GM18508 (cell line): ENCODE results near the gene ANKRD39.

ENCODE experiments used
- ATAC-seq: cut with Tn5 transposase; IDR thresholded peaks from one replicate; pipeline ENCODE4 v1.9.1; 2021; ENCODE audit warnings: moderate number of reproducible peaks; ENCODE audit not compliant: insufficient read depth, unreplicated experiment

ANKRD39 gene

DNA sequence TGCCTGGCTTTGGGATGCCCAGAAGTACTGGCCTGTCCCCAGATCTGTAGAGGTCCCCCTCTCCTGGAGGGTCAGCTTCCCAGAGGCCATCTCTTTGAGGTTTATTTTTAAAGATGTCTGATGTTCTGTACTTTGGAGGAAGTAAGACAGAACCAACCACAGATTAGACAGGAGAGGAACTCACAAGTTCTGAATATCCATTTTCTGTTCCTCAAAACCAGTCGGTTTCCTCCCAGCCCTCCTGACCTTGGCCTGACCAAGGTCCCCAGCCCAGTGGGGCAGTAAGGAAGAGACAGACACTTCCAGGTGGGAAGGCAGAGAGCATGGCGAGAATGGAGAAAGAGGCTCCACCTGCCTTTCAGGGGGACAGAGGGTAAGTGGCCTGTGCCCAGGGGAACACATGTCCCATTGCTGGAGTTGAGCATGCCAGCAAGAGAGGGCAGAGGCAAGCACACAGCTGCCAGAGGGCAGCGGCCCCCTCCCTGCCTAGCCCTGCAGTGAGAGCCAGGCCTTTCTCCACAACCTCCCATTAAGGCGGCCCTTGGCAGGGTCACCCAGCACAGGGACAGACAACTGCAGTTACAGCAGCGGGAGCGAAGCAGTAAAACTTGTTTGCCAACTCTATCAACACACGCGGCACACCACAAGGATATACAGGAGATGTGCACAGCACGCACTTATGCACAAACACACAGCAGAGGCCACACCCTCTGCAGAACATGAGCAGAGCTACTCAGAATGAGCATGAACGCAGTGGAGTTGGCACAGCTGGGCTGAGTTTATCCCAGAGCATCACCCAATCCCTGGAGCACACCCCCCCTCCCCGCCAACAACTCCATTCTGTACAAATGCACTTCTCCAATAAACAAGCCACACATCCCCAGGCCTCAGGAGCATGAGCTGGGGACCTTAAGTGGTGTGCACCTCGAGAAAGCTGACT lies 30.5 kb upstream of the ANKRD39 start:
- ATAC-seq = no peak

DNA sequence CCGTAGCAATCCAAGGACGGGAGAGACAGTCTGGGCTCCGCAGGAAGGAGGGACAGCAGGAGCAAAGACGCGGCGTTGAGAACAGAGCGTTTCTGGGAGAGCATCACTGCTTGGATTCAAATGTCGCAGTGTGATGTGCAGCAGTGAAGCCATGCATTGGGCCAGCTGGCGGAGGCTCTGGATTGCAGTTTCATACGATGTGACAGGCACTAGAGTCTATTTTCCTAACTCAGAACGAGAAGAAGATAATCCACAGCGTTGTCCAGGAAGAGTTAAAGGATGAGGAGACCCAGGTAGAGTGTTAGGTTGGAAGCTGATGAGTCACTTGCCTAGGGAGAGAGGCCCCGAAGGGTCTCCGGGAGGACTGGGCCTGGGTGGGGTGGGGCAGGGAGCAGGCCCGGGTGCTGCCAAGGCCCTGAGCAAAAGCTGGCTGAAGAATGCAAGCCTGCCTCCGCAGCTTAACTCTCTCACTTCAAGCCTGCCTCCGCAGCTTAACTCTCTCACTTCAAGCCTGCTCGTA lies 29.7 kb upstream of the ANKRD39 start:
- no peak for ATAC-seq

DNA sequence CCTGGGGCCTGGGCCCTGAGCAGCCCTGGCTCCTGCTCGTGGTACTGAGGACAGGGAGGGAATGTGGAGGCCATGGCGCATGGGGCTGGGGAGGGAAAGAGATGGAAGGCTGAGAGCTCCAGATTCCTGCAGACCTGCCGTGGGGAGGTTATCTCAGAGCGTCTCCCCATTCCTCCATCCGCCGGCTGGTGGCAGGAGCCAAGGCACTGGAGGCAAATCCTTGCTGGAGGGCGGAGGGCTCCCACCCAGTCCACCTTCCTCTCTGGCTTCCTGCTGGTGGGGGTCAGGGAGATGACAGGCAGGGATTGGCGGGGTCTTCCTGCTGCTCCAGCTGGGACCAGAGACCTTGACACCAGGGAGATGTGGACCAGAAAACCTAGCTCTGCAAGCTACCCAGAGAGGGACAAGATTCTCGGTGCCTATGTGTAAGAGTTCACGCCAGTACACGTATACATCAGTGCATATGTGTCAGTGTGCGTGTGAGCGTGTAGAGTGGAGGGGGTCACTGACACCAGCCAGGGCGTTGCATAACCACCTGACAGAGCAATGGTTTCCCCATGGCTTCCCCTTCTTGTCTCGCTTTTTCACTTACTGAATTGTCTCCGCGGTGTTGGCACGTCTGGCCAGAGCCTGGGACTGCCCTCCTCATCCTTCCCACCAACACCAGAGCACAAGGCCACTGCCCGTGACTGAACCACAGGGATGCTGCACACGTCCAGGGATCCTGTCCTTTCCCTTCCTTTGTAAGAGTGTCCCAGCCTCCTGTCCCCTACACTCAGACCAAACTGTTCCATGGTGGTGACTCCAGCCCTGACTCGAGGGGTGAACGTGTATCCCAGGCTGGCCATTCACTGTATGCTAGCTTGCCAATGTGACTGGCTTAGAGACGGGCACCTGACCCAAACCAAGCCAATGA lies 27.9 kb upstream of the ANKRD39 start:
- no peak for ATAC-seq

DNA sequence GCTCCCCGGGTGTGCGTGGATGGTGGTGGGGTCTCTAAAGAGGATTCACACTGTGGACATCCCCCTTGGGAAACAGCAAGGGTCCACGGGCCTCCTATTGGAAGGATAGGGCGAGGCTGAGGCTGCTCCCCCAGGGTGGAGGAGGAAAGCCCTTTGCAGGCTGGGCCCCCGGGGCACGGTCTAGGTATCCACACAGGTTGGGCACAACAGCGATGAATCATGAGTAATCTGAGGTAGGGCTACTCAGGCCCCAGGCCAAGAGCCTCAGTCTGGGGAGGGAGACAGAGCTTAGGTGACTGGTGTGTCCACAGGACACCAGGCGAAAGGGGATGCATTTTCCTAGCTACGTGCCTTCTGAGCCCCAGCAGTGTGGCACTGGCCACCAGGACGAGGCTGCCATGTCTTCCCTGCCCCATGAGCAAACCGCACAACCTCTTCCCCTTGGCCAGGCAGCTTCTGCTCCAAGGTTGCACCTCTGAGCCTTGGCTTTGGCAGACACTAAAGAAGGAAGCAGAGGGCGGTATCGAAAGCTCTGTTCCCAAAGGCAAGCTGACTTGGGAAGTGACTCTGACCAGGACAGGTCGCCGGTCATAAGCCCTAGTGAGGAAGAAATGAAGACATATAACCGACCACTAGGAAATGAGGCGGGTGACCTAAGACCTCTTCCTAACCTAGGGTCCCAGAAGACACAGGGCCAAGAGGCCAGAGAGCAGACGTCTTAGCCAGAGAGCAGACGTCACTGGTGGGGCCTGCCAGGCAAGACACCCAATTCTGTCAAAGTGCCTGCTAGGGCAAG lies 26.7 kb upstream of the ANKRD39 start:
- ATAC-seq = no peak

DNA sequence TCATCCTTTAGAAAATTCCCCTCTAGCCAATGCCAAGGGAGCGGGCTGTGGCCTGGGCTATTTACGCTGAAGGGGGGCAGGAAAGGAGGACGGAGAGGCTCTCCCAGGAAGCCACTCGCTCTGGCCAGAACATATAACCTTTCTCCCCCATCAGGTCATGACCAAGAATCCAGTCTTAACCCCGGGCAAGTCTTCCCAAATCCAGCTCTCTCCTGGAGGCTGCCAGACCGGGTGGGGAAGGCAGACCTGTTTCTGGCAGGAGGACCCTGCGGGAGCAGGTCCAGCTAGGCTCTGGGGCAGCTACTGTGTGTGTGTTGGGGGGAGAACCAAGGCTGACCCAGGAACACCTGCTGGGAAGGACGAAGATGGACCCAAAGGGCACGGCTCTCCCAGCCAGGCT lies 25.5 kb upstream of the ANKRD39 start:
- no peak for ATAC-seq

DNA sequence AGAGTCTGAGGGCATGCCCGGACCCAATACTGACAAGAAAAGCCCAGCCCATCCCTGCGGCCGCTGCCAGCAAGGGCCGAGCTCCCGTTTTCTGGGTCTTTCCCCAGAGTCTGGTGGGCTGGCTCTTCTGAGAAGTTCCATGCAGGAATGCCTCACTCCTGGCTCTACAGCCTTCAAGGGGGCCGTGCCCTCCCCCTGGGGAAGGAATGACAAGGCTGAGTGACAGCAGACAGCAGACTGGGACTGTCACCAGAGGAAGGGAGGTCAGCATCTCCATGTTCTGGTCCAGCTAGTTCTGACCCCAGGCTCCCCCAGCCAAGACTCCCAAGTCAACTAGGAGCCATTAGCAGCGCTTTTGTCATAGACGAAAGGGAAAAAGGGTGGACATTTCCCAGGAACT lies 25.1 kb upstream of the ANKRD39 start:
- no peak for ATAC-seq

DNA sequence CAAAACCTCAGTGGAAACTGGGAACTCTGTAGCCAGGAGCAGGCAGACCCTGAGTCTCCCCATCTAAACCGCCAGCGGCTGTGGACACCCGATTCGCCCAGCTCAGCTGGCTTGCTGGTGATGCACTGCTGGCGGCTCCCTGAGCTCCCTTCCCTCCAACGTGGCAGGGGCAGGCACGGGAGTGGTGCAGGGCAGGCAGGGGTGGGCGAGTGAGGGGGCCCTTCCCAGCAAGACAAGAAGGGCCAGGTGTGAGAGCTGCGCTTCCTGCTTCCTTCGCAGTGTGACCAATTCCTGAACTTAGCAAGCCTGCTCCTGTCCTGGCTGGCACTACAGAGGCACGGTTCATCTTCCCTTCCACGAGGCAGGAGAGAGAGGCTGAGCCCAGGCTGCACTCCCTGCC lies 24.4 kb upstream of the ANKRD39 start:
- no peak for ATAC-seq

DNA sequence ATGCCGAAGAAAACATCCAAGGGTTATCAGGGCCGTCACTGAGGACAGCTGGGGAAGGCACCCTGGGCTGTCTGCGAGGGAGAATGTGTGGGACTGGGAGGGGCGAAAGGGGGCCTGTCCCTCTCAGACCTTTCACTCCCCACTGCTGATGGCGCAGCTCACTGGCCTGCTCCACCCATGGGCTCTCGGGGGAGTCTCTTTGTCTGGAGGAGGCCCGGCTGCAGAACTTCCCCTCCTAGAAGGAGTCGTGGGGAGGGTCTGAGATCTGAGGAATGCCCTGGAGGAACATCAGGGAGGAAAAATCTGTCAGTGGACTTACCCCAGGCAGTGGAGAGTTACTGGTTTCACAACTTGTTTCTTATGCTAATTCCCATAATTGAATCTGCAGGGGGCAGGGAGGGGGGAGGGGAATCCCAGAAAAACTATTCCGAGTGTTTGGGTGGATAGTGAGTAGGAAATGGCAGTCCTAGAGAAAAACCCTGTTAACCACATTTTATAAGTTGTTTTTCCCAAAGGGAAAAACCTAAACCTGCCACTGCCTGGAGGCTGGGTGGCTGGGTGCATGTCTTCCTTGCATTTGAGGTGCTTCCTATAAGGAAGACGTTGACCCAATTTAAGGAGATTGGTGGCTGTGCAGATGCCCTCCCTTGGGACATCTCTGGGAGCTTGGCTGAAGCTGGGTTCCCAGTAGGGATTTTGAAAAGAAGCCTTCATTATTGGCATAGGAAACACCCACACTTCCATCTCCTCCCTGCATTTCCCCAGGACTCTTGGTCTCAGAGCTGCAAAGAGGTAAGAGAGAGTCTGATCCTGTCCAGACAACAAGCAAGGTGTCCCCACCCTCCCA lies 23.8 kb upstream of the ANKRD39 start:
- ATAC-seq = no peak

DNA sequence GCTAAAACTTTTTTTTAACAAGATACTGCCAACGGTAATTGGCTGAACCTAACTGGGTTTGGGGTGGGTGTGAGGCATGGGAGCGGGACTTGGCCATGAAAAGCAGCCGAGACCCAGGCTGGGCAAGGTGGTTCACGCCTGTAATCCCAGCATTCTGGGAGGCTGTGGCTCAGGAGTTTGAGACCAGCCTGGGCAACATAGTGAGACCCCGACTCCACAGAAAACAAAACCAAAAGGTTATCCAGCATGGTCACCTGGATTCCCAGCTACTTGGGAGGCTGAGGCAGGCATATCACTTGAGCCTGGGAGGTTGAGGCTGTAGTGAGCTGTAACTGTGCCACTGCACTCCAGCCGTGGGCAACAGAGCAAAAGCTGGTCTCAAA lies 23.1 kb upstream of the ANKRD39 start:
- ATAC-seq = no peak

DNA sequence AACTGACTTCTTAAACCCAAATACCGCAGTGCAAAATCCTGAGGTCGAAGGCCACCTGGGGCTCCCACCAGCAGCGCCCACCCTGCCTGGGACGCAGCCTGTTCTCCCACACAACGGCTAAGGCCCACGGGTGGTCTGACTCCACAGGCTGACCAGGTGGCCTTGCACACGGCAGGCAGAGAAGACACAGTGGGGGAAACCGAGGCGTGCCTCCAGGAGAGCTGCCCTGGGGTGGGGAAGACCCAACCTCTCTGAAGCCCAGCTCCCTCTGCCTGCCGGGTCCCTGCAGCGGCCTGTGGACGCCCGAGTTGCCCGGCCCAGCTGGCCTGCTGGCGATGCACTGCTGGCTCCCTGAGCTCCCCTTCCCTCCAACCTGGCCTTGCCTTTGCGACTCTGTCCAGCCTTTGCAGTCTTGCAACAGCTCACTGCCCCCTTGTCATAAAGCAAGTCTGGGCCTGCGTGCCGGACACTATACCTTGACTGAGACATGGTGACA lies 21.8 kb upstream of the ANKRD39 start:
- no peak for ATAC-seq

DNA sequence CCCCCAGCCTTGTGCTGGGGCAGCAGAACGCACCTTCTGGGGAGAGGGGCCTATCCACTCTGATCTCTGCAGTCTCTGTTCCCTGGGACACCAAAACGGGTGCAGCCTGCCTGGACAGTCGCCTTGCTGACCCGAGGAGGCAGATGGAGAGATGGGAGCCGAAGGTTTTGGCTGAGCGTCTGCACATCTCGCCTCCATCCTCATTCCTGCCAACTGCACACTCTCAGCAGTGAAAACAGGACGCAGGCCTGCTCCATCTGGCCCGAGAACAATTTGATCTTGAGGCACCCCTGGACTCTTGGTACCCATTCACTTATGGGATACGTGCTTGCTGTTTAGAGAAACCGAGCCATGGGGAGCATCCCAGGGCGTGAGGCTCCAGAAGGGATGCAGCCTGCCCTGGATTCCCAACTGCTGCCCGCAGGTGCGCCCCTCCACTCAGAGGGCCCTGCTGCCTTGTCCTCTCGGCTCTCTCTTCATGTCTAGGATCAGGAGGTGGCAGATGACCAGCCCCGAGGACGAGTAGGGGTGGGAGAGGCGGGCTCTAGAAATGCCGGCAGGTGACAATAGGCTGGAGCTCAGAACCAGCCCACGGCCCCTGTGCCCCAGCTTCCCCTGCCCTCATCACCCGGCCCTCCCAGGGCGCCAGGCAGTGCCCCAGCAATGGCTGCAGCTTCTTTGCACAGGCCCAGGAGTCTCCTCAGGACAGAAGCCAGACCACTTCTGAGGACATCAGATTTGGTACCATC lies 21.2 kb upstream of the ANKRD39 start:
- ATAC-seq = no peak

DNA sequence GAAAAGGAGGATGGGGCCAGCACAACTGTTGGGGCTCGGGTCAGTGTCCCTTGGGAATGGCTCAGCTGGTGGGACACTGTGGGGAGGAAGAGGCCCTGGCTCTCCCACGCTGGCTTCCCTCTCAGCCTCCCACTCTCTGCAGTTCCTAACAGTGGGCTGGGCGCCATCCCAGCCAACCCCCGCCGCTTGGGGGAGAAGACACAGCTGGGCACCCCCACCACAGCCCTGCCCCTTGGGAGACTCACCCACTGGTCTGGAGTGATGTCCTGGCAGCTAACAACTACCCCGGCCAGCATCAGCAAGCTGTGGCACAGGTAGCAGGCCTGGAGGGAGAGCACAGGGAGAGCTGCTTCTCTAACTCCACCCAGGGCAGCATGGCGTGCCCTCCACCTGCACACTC lies 20.4 kb upstream of the ANKRD39 start:
- ATAC-seq = no peak

DNA sequence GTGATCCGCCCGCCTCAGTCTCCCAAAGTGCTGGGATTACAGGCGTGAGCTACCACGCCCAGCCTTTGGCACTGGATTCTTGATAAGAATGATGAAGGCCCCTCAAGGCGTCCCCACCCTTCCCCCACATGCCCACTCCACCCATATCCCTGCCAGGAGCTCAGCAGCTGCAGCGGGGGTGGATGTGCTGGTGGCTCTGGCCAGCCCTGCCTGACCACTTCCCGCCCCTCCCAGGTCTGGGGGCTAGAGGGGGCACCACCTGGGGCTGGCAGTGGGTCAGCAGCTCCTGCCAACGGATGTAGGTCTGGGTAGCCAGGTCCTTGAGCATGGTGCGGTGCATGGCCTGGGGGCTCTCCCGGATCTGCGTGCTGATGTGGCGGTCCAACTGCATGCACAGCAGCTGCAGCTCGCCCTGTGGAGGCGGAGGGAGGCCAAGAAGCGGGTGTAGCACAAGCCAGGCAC lies 19.8 kb upstream of the ANKRD39 start:
- no peak for ATAC-seq

DNA sequence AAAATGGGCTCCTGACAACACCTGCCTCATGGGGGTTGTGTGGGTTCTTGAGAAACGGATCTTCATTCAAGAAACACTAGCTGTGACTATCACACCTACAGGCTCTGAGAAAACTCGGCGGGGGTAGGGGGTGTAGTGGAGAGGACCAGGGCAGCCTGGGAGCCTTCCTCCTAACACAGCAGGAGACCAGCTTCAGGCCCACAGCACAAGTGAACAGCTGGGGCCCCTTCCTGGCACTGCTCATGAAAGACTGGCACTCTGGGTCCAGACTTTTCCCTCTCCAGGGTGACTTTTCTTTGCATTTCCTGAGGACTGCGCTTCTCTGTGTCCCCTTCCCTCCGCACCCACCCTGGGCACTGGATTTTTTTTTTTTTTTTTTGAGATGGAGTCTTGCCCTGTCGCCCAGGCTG lies 19.2 kb upstream of the ANKRD39 start:
- no peak for ATAC-seq

DNA sequence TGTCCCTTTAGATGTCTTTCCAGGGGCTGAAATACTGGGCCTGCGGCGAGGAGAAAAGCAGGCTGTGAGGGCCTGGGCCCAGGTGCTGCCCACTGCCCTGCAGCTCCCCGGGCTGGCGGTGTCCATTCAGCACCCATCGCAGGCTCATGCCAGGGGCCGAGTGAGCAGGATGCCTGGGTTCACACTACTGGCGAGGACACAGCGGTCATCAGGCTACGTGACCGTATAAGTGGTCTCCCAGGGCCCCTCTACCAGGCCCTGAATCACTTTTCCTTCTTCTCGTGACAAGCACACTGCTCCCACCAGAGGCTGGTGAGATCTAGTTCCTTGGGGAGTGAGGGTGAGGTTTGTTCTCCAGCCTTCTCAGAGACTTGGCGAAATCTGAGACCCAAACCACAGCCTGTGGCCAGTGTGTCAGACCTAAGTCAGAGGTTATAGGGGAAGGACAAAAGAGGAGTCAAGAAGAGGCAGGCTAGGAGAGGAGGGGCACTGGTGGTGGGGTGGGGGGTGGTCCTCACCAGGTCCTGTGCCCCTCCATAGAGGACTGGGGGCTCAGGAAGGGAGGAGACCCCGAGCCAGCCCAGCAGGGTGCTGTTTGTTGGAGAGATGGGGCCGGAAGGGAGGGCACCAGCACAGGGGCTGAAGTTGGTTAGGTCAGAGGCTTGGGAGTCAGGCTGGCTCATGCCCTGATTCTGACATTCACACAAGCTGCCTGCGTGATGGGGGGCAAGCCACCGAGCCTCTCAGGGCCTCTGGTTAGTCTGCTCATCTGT lies 18.6 kb upstream of the ANKRD39 start:
- ATAC-seq = no peak

DNA sequence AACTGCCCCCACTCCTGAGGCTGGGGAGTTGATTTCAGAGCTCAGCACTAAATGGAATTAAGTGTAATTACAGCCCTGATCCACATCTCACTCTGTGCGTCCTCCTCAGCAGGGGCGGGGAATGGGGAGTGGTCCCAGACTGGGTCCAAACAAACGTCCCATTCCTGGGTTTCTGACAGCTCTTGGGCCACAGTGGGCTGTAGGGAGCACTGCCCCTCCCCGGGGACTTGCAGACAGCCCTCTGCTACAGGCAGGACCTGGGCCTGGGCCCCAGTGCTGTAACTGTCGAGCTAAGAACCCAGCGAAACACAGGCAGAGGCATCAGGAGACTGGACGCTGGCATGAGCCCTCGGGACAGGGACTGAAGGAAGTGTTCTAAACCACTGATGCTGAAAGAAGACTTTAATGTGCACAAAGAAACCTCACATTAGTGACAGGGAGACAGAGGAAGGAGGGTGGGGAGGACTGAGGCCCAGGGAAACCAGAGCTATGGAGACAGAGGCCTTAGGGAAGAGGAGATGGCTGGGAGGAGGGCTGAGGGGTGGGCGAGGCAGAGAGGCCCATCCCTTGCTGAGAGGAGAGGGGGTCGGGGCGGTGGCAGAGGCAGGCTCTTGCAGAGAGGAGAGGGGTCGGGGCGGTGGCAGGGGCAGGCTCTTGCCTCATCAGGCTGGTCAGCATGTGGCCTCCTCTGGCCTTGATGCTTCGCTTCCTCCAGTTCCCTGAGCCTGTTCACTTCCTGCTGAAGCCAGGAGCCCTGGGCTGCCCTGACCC lies 17.9 kb upstream of the ANKRD39 start:
- no peak for ATAC-seq
